HG03066 (cell line): ENCODE data around the gene MTFR1L.
"Not testable (repeated sequence)": the region's sequence is repeated elsewhere in the genome, so short reads cannot be mapped to it uniquely, and the experiment has no call there.

Source experiments
- ATAC-seq: cut with Tn5 transposase; IDR thresholded peaks from one replicate; pipeline ENCODE4 v1.9.1; 2021; ENCODE audit warnings: low read depth; ENCODE audit not compliant: unreplicated experiment

MTFR1L gene

GRCh38 chr1:25821112-25821476, 1.3 kb downstream of the MTFR1L start:
- ATAC-seq: no peak

GRCh38 chr1:25821630-25822091, 1.9 kb downstream of the MTFR1L start:
- ATAC-seq: no peak

GRCh38 chr1:25825605-25826004, 5.9 kb downstream of the MTFR1L start:
- ATAC-seq: no peak

DNA sequence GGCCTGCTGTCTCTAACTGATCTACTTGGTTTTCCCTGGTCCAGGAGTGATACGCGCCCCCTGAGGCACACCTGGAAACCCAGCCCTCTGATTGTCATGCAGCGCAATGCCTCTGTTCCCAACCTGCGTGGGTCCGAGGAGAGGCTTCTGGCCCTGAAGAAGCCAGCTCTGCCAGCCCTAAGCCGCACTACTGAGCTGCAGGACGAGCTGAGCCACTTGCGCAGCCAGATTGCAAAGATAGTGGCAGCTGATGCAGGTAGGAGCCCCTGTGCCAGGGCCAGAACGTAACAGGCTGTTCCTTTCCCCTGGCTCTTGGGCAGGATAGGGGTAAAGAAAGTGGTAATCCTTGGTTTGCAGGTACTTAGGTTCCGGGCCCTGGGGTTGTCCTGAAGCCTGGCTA, 6.8 kb downstream of the MTFR1L start:
- no peak for ATAC-seq

GRCh38 chr1:25828491-25828890, 8.7 kb downstream of the MTFR1L start:
- no peak for ATAC-seq

DNA sequence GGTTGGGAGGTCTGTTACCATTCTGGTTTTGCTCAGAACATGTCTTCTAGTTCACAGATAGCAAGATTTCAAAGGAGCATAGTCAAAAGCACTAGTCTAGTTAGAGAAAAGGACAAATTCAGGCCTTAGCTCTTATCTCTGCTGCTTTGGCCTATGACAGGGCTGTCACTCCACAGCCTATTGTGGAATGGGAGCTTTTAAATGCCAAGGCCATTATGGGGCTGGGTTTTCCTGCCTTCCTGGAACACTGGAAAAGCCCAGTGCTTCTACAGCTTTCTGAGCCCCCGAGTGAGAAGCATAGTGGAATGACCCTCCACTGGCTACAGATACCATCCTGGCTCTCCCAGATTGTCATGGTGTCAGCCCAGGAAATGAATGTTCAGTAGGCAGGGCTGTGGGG, 9.3 kb downstream of the MTFR1L start:
- ATAC-seq: no peak

GRCh38 chr1:25831569-25832196, 11.9 kb downstream of the MTFR1L start:
- ATAC-seq: no peak

DNA sequence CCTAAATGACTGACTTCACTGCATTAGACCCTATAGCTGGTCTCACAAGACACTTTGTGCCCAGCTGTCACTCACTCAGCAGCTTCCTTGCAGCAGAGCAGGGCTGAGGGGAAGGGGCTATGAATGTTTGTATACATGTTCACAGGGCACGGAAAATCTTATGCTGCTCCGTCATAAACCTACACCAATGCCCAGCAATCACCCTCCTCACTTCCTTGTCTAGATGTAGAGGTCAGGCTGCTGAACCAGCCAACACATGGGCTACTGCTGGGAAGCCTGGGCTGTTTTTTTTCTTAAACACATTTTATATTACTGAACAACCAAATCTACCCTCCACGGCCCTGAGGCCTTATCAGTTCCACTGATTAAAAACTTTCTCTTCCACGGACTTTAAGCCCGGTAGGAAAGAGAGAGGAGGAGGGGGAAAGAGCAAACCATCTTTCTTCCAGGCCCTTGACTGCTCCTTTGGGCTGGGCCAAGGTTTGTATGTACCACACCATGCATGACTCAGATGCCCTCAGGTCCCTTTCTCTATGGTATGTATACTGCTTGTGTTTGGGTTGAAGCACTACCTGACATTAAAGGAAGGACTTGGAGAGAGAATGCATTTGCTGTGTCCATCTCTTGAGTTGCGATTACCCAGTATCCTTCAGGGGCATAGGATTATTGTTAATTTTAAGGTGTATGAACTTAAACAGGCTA, 12.7 kb downstream of the MTFR1L start:
- ATAC-seq: no peak

DNA sequence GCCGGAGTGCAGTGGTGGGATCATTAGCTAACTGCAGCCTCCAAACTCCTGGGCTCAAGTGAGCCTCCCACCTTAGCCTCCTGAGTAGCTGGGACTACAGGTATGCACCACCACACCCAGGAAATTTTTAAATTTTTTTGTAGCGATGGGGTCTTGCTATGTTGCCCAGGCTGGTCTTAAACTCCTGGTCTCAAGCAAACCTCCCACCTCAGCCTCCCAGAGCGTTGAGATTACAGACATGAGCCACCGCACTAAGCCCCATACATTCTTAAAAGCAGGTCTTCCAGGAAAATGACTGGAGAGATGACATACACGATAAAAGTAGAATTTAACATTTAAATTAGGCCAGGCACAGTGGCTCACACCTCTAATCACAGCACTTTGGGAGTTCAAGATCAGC, 13.4 kb downstream of the MTFR1L start:
- no peak for ATAC-seq

GRCh38 chr1:25834894-25835293, 15.1 kb downstream of the MTFR1L start:
- no peak for ATAC-seq

- no peak for ATAC-seq
Observed at GRCh38 chr1:25836695-25837094, 16.9 kb downstream of the MTFR1L start.

- no peak for ATAC-seq
Observed at GRCh38 chr1:25837262-25837875, 17.6 kb downstream of the MTFR1L start.

DNA sequence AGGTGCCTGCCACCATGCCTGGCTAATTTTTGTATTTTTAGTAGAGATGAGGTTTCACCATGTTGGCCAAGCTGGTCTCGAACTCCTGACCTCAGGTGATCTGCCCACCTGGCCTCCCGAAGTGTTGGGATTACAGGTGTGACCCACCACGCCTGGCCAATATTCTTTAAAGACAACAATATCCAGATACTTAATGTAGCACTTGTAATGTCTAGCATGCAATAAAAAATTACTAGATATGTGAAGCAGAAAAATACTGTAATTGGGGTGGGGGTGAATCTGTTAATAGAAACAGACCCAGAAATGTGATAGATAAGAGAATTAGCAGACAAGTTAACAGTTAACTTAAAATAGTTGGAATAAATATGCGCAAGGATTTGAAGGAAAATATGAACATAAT, 20.1 kb downstream of the MTFR1L start:
- not testable (repeated sequence) for ATAC-seq

DNA sequence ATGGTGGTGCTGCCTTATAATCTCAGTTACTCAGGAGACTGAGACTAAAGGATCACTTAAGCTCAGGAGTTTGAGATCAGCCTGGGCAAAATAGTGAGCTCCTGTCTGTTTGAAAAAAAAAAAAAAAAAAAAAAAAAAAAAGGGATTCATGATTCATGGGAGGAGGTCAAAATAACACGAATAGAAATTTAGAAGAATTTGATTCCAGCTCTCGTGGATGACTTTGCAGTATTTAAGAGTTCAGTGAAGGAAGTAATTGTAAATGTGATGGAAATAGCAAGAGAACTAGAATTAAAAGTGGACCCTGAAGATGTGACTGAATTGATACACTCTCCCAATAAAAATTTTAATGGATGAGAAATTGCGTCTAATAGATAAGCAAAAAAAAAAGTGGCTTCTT, 23.7 kb downstream of the MTFR1L start:
- no peak for ATAC-seq

DNA sequence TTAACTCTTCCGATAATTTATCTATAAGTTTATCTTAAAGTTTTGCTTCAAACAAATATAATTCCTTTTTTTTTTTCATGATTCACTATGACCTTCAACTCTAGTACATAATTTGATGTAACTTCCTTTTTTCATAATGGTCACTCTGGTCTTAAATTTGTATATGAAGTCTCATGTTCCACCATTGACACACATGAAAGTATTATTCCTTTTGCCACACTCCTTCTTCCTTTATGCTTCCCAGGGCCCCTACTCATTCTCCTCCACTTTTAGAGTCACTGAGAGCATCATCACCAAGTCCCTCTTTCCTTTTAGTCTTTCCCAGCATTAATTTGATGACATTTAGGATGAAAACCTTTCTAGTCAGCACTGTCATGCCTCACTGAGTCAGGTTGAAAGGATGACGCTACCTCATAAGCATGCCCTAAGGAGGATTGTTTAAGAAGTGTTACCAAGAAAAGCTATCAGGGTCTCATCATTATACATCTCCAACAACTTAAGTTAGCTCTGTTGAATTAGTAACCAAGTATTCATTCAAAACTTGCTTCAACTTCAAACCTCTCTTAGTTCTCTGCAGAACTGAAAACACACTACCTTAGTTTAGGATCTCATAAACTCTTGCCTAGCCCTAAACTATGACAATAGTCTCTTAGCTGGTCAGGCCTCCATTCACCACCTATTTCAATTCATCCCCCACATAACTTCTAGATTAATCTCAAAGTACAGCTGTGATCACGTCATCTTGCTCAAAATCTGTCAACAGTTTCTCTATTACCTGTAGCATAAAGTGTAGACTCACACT, 25.0 kb downstream of the MTFR1L start:
- no peak for ATAC-seq

DNA sequence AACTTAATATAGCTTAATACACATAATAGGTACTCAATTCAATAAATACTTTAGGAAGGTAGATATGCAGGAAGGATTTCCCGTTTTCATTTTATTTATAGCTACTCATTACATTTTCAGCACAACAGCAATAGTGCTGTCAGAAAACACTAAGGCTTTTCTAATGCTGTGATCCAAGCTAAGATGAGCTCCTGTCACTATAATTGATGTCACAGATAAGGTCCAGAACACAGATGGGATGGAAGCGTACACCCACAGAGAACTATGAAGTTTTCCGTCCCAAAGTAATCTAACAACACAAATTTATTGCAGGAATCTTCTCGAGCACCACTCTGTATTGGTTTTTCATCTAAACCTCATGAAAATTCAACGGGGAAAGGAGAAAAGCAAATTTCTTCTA, 25.9 kb downstream of the MTFR1L start:
- no peak for ATAC-seq

GRCh38 chr1:25847929-25848328, 28.2 kb downstream of the MTFR1L start:
- no peak for ATAC-seq

GRCh38 chr1:25848531-25848930, 28.8 kb downstream of the MTFR1L start:
- ATAC-seq: no peak

DNA sequence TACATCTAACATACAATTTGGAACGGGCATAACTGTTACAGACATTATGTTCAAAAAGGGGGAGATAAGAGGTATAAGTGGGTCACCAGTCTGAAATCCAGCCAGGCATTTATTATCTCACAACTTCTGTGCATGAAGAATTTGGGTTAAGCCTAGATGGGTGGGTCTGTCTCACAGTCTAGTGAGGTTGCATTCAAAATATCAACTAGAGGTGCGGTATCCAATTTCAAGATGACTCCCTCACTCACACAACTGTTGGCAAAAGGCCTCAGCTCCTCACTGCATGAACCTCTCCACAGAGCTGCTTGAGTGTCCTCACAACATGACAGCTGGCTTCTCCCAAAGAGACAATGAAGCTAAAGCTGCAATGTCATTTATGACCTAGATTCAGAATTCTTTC, 34.8 kb downstream of the MTFR1L start:
- no peak for ATAC-seq

GRCh38 chr1:25856856-25857255, 37.1 kb downstream of the MTFR1L start:
- ATAC-seq: no peak

DNA sequence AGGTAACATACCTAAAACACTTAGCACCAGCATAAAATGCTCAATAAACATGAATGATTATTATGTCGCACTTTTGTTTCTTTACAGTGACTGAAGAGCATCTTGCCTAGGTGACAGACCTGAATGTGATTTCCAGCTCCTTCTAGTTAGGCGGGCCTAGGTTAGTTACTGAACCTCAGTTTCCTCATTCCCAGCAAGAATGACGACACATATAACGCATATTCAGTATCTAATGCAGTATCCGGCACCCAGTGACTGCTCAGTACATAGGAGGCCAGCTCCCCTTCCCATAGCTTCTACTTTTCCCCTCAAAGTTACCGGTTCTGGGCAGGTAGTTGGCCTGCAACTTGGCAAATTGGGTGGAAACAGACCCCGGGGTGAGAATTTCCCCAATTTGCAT, 38.7 kb downstream of the MTFR1L start:
- ATAC-seq: no peak
